Liver (tissue), 3 donors: ENCODE measurements around the gene HDLBP.

Source experiments
- JUND ChIP-seq, 2 donors: IDR thresholded peaks; 2 replicates each; pipeline ENCODE4 v1.6.1; 2016; ENCODE audit warnings: antibody characterized with exemption in 2 of 2
- RAD21 ChIP-seq, 2 donors: IDR thresholded peaks; 2 replicates each; pipeline ENCODE4 v1.6.1; 2016; ENCODE audit warnings: antibody characterized with exemption in 2 of 2, mild to moderate bottlenecking in 2 of 2
- TAF1 ChIP-seq: conservative IDR thresholded peaks from 2 replicates; pipeline ENCODE4 v1.6.1; 2016; ENCODE audit warnings: antibody characterized with exemption, mild to moderate bottlenecking
- TF ChIP-seq, protein P1 (sequence below): IDR thresholded peaks from 2 replicates; pipeline ENCODE4 v1.6.1; 2016; ENCODE audit warnings: antibody characterized with exemption
- TF ChIP-seq, protein P2 (sequence below): IDR thresholded peaks from 2 replicates; pipeline ENCODE4 v1.6.1; 2016; ENCODE audit warnings: antibody characterized with exemption
- TF ChIP-seq, protein P3 (sequence below): fragments of 150-350 bp; IDR thresholded peaks from 2 replicates; pipeline ENCODE4 v1.5.1; 2017; ENCODE audit warnings: improper control_type of control experiment, low read depth, low read length; ENCODE audit not compliant: missing input control
- TF ChIP-seq, protein P4 (sequence below): IDR thresholded peaks from 2 replicates; pipeline ENCODE4 v1.6.1; 2016; ENCODE audit warnings: antibody characterized with exemption
- donor health status: healthy.
- donor health status: healthy.

DNA sequence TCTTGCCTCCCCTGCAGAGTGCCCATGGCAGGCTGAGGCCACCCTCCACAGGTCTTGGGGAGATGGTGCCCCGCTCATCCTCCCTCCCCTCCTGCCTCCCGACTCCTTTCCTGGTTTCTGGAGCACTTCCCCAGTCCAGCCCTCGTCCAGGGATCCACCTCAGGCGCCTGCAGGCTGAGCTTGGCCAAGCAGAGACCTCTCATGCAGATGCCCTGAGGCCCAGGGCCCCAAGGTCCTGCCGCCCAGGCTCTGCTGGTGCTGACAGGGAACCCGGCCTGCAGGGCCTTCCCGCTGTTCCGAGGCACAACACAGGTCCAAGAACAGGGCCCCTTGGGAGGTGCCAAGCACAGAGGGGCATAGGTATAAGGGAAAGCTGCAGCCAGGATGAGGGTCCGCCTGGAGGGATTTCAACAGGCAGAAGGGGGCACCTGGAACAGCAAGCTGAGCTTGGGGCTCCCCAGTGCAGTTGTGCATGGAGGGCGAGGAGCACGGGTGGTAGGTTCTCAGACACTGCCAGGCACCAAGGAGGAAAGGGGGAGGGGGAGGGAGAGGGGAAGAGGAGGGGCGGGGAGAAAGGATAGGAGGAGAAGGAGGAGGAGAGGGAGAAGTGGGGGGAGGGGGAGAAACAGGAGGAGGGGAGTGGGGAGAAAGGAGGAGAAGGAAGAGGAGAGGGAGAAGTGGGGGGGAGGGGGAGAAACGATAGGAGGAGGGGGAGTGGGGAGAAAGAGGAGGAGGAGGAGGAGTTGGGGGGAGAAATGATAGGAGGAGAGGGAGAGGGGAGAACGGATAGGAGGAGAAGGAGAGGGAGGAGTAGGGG lies 128.2 kb downstream of the HDLBP start:
- TF ChIP-seq, protein P1, sequence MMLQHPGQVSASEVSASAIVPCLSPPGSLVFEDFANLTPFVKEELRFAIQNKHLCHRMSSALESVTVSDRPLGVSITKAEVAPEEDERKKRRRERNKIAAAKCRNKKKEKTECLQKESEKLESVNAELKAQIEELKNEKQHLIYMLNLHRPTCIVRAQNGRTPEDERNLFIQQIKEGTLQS: no peak
- TF ChIP-seq, protein P2, sequence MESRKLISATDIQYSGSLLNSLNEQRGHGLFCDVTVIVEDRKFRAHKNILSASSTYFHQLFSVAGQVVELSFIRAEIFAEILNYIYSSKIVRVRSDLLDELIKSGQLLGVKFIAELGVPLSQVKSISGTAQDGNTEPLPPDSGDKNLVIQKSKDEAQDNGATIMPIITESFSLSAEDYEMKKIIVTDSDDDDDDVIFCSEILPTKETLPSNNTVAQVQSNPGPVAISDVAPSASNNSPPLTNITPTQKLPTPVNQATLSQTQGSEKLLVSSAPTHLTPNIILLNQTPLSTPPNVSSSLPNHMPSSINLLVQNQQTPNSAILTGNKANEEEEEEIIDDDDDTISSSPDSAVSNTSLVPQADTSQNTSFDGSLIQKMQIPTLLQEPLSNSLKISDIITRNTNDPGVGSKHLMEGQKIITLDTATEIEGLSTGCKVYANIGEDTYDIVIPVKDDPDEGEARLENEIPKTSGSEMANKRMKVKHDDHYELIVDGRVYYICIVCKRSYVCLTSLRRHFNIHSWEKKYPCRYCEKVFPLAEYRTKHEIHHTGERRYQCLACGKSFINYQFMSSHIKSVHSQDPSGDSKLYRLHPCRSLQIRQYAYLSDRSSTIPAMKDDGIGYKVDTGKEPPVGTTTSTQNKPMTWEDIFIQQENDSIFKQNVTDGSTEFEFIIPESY: no peak
- TF ChIP-seq JUND (IDR thresholded peaks at IDR 0.05) (no peak), RAD21 (IDR thresholded peaks at IDR 0.05) (no peak), TAF1 (no peak)
- TF ChIP-seq, protein P3, sequence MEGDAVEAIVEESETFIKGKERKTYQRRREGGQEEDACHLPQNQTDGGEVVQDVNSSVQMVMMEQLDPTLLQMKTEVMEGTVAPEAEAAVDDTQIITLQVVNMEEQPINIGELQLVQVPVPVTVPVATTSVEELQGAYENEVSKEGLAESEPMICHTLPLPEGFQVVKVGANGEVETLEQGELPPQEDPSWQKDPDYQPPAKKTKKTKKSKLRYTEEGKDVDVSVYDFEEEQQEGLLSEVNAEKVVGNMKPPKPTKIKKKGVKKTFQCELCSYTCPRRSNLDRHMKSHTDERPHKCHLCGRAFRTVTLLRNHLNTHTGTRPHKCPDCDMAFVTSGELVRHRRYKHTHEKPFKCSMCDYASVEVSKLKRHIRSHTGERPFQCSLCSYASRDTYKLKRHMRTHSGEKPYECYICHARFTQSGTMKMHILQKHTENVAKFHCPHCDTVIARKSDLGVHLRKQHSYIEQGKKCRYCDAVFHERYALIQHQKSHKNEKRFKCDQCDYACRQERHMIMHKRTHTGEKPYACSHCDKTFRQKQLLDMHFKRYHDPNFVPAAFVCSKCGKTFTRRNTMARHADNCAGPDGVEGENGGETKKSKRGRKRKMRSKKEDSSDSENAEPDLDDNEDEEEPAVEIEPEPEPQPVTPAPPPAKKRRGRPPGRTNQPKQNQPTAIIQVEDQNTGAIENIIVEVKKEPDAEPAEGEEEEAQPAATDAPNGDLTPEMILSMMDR: no peak
- TF ChIP-seq, protein P4, sequence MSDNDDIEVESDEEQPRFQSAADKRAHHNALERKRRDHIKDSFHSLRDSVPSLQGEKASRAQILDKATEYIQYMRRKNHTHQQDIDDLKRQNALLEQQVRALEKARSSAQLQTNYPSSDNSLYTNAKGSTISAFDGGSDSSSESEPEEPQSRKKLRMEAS: no peak
